HG03571 (cell line): ENCODE data around the gene SYT8.
"Not testable (repeated sequence)": the region's sequence is repeated elsewhere in the genome, so short reads cannot be mapped to it uniquely, and the experiment has no call there.

Experiments used
- ATAC-seq: cut with Tn5 transposase; IDR thresholded peaks from one replicate; pipeline ENCODE4 v1.9.1; 2021; ENCODE audit not compliant: unreplicated experiment

The SYT8 gene

GRCh38 chr11:1872267-1872985 lies 37.6 kb downstream of the SYT8 start:
- no peak for ATAC-seq

DNA sequence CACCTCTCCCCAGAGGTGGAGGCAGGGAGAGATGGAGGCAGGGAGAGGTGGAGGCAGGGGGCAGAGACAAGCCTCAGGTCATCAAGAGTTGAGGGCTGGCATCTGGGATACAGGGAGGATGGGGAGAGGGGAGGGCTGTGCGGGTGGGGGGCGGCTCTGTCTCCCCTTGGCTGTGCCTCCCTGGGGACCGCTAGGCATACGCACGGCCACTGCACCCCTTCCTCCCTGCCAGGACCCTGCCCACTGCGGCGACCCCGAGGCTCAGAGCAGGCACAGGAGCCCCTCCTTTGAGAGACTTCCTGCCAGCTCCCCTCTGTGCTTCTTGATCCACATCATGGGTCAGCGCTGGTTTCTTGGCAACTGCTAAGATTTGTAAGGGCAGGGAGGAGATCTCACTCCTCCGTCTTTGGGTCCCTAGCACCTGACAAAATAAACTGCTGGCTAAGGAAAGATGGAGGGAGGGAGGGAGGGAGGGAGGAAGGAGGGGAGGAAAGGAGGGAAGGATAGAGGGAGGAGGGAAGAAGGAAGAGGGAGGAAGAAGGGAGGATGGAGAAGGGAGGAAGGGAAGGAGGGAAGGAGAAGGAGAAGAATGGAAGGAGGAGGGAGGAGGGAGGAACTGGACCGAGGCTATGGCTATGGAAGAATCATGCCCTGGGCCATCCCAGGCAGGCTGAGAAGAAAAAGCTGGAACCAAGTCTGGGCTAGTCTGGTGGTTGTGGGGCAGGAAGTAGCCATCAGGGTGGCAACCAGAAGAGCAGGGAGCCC lies 38.4 kb downstream of the SYT8 start:
- ATAC-seq = no peak

DNA sequence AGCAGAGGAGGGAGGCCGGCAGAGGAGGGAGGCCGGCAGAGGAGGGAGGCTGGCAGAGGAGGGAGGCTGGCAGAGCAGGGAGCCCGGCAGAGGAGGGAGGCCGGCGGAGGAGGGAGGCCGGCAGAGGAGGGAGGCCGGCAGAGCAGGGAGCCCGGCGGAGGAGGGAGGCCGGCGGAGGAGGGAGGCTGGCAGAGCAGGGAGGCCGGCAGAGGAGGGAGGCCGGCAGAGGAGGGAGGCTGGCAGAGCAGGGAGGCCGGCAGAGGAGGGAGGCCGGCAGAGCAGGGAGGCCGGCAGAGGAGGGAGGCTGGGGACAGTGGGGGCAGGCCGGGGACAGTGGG lies 39.0 kb downstream of the SYT8 start:
- not testable (repeated sequence) for ATAC-seq

DNA sequence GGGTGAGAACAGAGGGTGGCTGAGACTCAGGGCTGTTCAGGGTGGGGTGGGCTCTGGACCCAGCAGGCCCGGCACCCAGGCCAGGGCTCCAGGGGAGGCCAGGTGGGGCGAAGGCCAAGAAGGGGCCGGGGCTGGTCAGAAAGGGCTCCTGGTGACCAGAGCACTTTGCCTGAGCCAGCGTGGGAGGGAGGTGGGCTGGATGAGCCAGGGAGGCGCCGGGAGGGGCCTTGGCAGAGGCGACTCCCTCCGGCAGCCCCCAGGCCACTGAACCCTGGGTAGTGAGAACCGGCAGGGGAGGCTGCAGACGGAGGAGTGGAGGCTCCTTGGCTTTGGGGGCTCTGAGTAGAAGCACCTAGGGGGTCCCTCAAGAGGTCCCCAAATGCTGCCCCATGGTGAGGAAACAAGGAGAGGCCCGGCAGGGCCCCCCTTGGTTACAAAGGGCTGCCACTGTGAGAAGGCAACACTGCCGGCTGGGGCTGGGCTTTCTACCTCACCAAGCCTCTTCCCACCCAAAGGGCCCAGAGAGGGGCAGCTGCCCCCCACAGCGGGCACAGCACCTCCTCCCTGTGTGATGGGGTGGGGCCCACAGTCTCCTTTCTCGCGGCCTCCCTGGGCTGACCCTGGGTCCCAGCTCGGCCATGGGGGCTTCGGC lies 39.8 kb downstream of the SYT8 start:
- ATAC-seq = not testable (repeated sequence)

DNA sequence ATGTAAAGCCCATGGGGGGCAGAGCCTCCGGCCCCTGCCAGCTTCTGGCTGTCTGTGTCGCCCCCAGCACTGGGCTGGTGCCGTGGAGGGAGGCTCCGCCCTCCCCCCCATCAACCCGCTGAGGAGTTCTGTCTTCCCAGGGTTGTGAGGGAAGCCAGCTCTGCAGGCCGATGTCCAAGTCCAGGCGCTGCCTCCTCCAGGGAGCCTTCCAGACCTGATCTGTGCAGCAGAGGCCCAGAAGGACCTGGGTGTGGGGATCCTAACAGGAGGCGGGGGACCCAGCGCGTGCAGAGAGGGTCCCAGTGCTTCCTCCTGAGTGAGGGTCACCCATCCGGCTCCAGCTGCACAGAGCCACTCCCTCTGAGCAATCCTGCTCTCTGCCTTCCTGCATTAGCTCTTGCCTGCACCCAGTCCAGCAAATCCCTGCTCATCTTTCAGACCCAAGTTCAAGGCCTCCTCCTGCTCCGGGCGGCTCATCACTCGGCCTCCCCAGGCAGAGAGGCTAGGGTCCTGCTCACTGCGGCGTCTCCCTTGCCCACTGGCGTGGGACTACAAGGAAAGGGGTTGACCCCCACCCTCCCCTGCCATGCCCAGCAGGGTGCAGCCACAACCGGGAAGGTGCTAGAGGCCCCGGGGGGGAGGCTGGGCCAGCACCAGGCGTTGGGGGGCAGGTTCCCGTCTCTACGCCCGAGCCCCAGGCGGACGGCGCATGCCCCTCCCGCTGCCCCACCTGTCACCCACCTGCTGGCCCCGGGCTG lies 40.5 kb downstream of the SYT8 start:
- ATAC-seq = no peak

DNA sequence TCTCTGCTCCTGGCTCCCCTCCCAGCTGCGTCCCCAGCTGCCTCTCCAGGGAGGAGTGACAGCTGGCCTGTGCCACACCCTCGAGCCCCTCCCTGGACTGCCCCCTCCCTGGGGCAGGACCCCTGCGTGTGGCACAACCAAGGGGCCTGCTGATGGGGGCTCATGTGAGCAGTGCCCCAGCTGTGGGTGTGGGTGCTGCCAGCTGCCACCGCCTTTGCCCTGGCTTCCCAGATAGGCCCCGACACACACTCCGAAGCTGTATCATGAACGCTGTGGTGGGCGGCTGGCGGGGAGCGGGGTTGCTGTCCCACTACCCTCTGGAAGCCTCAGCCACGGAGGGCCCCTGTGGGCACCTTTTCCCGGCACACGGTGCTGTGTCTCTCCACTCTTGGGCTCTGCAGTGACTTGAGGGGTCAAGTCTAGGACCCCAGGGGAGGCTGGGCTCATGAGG lies 41.1 kb downstream of the SYT8 start:
- ATAC-seq = not testable (repeated sequence)

GRCh38 chr11:1876361-1877063 lies 41.7 kb downstream of the SYT8 start:
- no peak for ATAC-seq

- no peak for ATAC-seq
These were observed 42.7 kb downstream of the SYT8 start for GRCh38 chr11:1877211-1878136.

GRCh38 chr11:1878137-1879031 lies 43.6 kb downstream of the SYT8 start:
- no peak for ATAC-seq

DNA sequence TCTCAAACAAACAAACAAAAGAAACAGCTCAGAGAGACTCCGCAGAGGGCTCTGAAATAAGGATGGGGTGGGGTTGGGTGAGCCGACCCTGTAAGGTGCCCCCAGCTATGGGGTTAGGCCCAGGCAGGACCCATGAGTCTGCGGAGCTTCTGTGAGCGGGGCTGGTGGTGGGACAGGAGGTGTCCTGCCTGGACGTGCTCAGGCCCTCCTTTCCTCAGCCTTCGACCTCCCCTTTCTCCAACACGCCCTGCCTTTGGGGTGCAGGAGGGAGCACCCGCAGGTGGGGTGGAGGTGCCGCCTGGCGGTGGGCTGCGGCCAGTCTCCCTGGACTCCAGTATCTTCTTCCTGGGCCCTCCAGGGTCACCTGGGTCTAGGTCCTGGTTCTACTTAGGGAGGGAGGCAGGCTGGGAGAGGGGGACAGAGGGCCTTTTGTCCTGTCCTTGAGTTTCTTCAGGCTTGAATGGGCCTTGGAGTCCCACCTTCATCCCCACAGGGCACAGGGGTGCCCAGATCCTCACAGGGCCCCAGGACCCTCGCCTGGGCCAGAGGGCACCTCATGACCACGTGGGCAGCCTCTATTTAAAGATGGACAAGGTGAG lies 44.7 kb downstream of the SYT8 start:
- ATAC-seq = no peak

GRCh38 chr11:1879941-1880720 lies 45.3 kb downstream of the SYT8 start:
- ATAC-seq = no peak

DNA sequence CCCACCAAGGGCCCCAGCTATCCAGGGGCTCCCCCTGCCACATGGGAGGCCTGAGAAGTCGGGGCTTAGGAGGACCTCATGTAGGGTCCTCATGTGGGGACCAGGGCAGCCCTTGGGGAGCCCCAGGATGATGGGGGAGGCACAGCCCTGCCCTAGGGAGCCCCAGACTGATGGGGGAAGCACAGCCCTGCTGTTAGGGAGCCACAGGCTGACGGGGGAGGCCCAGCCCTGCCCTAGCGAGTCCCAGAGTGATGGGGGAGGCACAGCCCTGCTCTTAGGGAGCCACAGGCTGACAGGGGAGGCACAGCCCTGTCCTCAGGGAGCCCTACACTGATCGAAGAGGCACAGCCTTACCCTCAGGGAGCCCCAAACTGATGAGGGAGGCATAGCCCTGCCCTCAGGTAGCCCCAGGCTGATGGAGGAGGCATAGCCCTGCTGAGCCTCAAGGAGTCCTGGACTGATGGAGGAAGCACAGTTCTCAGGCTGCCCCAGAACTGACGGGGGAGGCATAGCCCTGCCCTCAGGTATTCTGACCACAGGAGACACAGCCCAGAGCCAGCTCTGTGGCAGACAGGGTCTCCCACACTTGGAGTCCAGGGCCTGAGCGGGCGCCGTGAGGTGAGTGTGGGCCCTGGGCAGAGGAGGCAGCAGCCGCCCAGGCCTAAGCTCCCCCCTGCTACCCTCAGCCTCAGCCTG lies 46.1 kb downstream of the SYT8 start:
- no peak for ATAC-seq

DNA sequence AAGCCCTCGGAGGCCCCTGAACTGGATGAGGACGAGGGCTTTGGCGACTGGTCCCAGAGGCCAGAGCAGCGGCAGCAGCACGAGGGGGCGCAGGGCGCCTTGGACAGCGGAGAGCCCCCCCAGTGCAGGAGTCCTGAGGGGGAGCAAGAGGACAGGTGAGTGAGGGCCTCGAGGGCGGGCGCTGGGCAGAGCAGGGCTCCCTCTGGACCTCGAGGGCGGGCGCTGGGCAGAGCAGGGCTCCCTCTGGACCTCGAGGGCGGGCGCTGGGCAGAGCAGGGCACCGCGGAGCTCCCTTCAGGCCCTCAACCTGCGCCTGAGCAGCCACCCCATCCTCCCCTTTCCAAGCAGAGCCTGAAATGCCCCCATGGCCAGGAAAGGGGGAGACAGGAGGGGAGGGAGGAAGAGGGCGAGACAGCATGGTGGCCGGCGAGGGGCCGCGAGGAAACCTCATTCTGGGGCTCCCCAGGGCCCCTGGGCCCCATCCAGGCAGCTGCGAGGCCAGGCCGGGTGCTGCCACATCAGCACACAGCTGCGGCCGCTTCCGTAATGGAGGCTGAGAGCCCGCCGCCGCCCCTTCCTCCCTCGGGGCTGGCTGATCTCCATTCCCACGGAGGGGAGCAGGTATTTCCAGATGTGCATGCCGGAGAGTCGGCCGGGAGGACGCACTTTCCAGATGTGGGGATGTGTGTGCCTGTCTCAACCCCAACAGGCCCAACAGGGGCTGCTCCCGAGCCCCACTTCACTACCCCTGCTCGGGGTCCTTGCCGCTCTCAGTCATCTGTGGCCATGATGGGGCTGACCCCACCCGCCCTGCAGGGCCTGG lies 46.9 kb downstream of the SYT8 start:
- no peak for ATAC-seq

DNA sequence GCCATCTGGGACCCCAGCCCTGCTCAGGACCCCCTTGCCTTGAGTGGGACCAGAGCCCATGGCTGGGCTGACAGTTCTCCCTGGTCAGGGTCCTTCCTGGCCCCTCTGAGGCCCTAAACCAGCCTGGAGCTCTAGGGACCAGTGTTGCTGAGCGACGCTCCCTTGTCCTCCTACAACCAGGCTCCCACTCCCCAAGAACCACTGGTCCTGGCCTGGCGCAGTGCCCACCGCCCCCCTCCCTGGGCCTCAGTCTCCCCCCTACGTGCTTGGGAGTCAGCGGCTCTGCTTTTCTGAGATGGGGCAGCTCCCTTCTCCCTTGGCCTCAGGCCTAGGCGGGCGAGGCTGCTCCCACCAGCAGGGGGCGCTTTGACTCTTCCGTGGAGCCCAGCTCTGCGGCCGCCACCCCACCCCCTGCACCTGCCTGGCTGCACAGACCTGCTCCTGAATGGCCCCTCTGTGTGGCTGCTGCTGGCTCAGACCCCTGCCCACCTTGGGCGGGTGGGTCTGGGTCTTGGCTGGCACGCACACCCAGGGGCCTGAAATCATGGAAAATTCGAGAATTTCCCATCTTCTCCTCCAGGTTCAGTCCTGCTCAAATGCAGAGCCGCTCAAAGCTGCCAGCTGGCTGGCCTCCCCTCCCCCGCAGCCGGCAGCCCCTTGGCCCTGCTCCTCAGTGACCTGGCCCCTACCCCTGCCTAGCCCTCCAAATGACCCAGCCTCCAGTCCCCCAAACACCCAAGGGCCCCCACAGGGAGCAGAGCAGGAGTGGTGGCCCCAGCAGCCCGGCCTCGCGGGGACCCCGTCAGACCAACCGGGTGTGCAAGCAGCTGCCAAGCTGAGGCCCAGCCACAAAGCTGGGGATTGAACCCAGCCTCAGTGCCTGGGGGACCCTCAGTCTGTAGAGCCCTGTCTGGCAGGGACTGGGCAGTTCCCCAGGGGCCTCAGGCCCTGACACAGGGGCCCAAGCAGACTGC lies 47.8 kb downstream of the SYT8 start:
- ATAC-seq = no peak
